Upper lobe of right lung (tissue), 1 donor: ENCODE results near the gene TBX21. TPM values are rescaled to one million over a fixed set of nuclear protein-coding genes. Genes with fewer than 3 reads are reported as not detected.
"Not testable (repeated sequence)": the region's sequence is repeated elsewhere in the genome, so short reads cannot be mapped to it uniquely, and the experiment has no call there.

Source experiments
- ATAC-seq: fragments of 200-7000 bp; cut with Tn5 transposase; one replicate; pipeline ENCODE4 v1.9.1; 2020; ENCODE audit warnings: mild to moderate bottlenecking, moderate library complexity
- DNase-seq: peaks from one replicate; pipeline ENCODE4 v3.0.0-alpha.2; 2020
- H3K27ac ChIP-seq: fragments of 200-600 bp; one replicate; pipeline ENCODE4 v1.8.0; 2022
- H3K27me3 ChIP-seq: fragments of 200-600 bp; one replicate; pipeline ENCODE4 v1.8.0; 2022; ENCODE audit warnings: mild to moderate bottlenecking
- H3K36me3 ChIP-seq: fragments of 200-600 bp; one replicate; pipeline ENCODE4 v1.8.0; 2022
- H3K4me1 ChIP-seq: fragments of 200-600 bp; one replicate; pipeline ENCODE4 v1.8.0; 2022
- H3K4me3 ChIP-seq: fragments of 200-600 bp; one replicate; pipeline ENCODE4 v1.8.0; 2022; ENCODE audit warnings: mild to moderate bottlenecking
- H3K9me3 ChIP-seq: fragments of 200-600 bp; one replicate; pipeline ENCODE4 v1.8.0; 2022
- intact Hi-C: fragments of 100-400 bp; cut with DNase I; formaldehyde crosslinking; loops from one replicate; pipeline ENCODE4 v1.11.0; 2022
- total RNA-seq: library from RNA; stranded (reverse); fragmentation: NEBNext Ultra II Directional; extraction: Animal tissue kit (Norgen Biotek cat#: 25700); gene quantifications from one replicate; pipeline ENCODE4 v1.2.1, GENCODE V29; 2021
- TF ChIP-seq, protein P1 (sequence below): fragments of 200-600 bp; IDR thresholded peaks from one replicate; pipeline ENCODE4 v1.8.0; 2022; ENCODE audit warnings: antibody characterized with exemption
- donor health status: DM: no; HTN: yes; CAD: no; lungs with severe emphysema.

TBX21 gene
- total RNA-seq, 1 donor from 2014 or later = 3.9 TPM

DNA sequence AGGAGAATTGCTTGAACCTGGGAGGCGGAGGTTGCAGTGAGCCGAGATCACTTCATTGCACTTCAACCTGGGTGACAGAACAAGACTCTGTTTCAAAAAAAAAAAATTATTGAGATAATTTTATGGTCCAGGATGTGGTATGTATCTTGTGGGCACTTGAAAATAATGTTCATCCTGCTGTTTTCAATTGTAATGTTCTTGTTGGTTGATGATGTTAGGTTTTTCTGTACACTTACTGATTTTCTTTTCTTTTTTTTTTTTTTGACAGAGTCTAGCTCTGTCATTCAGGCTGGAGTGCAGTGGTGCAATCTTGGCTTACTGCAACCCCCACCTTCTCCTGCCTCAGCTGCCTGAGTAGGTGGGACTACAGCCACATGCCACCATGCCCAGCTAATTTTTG lies 29.7 kb downstream of the TBX21 start:
- Histone ChIP-seq H3K9me3 (no peaks in the 10 kb centered on the region), H3K4me3 (no peak overlapping the region), H3K27ac (no peak overlapping the region), H3K4me1 (no peaks in the 10 kb centered on the region), H3K27me3 (peaks cover 10% of the 10 kb centered on the region), H3K36me3 (no peaks in the 10 kb centered on the region)
- intact Hi-C loops = no loop called here
- ATAC-seq (no peak), DNase-seq (no peak)
- TF ChIP-seq, protein P1, sequence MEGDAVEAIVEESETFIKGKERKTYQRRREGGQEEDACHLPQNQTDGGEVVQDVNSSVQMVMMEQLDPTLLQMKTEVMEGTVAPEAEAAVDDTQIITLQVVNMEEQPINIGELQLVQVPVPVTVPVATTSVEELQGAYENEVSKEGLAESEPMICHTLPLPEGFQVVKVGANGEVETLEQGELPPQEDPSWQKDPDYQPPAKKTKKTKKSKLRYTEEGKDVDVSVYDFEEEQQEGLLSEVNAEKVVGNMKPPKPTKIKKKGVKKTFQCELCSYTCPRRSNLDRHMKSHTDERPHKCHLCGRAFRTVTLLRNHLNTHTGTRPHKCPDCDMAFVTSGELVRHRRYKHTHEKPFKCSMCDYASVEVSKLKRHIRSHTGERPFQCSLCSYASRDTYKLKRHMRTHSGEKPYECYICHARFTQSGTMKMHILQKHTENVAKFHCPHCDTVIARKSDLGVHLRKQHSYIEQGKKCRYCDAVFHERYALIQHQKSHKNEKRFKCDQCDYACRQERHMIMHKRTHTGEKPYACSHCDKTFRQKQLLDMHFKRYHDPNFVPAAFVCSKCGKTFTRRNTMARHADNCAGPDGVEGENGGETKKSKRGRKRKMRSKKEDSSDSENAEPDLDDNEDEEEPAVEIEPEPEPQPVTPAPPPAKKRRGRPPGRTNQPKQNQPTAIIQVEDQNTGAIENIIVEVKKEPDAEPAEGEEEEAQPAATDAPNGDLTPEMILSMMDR = no peak

DNA sequence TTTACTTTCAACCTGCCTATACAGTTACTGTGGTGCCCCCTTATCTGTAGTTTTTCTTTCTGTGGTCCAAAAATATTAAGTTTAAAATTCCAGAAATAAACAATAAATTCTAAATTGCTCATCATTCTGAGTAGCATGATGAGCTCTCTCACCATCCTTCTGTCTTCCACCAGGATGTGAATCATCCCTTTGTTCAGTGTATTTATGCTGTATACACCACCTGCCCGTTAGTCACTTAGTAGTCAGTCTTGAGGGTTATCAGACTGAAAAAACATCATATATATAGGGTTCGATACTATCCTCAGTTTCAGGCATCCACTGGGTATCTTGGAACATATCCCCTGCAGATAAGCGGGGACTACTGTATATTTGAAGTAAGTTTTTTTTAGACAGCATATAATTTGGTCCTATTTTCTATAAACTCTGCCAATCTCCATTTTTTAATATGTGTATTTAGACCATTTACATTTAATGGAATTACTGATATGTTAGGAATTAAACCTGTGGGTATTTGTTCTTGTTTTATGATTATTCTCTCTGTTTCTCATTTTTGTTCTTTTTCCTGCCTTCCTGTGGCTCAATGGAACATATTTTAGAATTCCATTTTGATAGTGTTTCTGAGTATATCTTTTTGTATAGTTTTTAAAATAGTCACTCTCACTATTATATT lies 31.0 kb downstream of the TBX21 start:
- TF ChIP-seq, protein P1 = no peak
- intact Hi-C loops = no loop called here
- Histone ChIP-seq H3K36me3 (no peaks in the 10 kb centered on the region), H3K9me3 (no peaks in the 10 kb centered on the region), H3K4me3 (no peak overlapping the region), H3K27me3 (peaks cover 12% of the 10 kb centered on the region), H3K4me1 (no peaks in the 10 kb centered on the region), H3K27ac (no peak overlapping the region)
- no peak for ATAC-seq
- DNase-seq = no peak

DNA sequence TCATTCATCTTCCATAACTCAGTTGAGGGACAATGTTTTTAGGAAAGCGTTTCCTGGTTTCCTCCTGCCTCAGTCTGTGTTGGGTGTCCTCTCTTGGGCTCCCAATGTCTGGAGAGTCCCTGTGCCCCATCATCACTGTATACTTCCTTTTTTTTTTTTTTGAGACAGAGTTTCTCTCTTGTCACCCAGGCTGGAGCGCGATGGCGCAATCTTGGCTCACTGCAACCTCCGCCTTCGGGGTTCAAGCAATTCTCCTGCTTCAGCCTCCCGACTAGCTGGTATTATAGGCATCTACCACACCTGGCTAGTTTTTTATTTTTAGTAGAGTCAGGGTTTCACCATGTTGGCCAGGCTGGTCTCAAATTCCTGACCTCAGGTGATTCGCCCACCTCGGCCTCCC lies 40.6 kb downstream of the TBX21 start:
- not testable (repeated sequence) for DNase-seq
- ATAC-seq = peak; percentile 31

DNA sequence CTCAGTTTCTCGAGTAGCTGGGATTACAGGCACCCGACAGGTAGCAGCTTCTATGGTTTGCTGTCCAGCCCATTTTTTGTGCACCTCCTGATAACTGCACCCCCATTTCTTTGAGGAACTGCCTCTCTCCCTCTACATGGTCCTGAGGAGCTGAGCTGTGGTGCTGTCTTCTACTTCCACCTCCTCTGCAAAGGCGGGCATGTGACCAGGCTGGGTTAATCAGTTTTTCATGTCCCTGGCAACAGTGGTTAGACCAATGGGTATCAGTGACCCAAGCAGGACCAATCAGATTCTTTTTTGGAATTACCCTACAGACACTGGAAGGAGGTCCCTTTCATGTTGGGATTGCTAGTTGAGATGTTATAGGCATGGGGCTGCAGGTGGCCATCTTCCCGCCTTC lies 41.3 kb downstream of the TBX21 start:
- H3K36me3 ChIP-seq = no peaks in the 10 kb centered on the region
- intact Hi-C loops = no loop called here
- DNase-seq (no peak), ATAC-seq (no peak)
- no peak overlapping the region for H3K27ac ChIP-seq
- no peaks in the 10 kb centered on the region for H3K4me1 ChIP-seq
- H3K4me3 ChIP-seq = no peak overlapping the region
- TF ChIP-seq, protein P1 = no peak
- no peaks in the 10 kb centered on the region for H3K9me3 ChIP-seq
- peaks cover 46% of the 10 kb centered on the region for H3K27me3 ChIP-seq

More for the DNA sequence above, 40.6 kb downstream of the TBX21 start:
- H3K4me3 ChIP-seq, H3K4me1 ChIP-seq, intact Hi-C loops, H3K36me3 ChIP-seq, H3K27ac ChIP-seq, H3K9me3 ChIP-seq: not testable (repeated sequence)
- peaks cover 42% of the 10 kb centered on the region for H3K27me3 ChIP-seq

DNA sequence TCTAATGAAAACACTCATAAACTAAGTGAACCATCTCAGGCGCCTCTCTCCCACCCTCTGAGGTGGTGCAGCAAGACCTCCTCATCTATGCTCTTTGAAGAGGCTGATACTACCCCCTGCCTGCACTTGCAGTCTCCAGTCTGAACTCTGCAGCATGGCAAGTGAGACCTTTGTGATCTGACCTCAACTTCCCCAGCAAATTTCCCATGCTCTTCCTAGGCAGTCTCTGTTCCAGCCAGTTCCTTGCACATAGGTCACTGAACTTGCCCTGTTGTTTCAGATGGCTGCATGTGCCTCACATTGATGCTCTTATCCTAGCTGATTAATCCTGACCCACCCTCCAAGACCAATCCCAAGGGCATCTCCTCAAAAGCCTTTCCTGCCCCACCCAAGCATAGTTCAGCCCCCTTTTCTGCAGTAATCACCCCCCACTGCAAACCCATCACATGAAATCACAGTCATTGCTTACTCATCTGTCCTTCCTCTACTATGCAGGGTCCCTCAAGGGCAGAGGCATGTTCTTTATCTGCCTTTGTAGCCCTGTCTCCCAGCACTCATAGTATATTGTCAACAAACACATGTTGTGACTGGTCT lies 42.0 kb downstream of the TBX21 start:
- H3K4me1 ChIP-seq = no peaks in the 10 kb centered on the region
- H3K27ac ChIP-seq = no peak overlapping the region
- H3K27me3 ChIP-seq = peaks cover 50% of the 10 kb centered on the region
- H3K36me3 ChIP-seq = no peaks in the 10 kb centered on the region
- no peak overlapping the region for H3K4me3 ChIP-seq
- TF ChIP-seq, protein P1 = no peak
- H3K9me3 ChIP-seq = no peaks in the 10 kb centered on the region
- no peak for DNase-seq
- intact Hi-C loops = no loop called here
- ATAC-seq = no peak

DNA sequence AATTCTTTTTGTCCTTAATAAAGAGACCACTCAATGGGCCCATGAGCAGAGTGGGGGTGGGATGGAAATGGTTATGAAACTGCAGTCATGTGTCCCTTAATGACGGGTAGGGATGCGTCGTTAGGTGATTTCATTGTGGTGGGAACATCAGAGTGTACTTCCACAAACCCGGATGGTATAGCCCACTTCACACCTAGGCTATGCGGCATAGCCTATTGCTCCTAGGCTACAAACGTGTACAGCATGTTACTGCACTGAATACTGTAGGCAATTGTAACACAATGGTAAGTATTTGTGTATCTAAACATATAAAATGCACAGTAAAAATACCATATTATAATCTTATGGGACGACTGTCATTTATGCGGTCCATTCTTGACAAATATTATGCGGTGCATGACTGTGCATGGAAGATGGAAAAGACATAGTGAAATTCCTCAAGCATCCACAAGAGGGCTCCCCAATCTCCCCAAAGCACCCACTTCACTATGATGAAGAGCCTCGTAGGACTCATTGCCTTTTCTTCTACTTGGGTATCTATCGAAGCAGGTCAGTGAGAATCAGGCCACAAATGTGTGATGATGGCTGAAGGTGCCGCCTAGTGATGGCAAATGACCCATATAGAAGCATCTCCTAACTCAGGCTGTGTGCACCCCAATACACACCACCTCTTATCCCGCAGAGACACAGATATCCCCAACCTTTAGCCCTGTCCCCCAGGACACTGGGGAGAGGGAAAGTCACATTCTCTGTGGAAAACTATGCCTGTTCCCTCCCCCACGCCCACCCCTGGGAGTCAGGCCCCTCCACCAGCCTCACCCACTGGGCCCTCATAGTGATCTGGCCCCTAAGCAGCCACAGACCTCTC lies 43.5 kb downstream of the TBX21 start:
- H3K4me3 ChIP-seq = no peak overlapping the region
- no peak overlapping the region for H3K27ac ChIP-seq
- intact Hi-C loops = no loop called here
- H3K36me3 ChIP-seq = no peaks in the 10 kb centered on the region
- DNase-seq (no peak), ATAC-seq (peak; percentile 82)
- peaks cover 60% of the 10 kb centered on the region for H3K27me3 ChIP-seq
- TF ChIP-seq, protein P1 = peak; percentile 76
- H3K4me1 ChIP-seq = no peaks in the 10 kb centered on the region
- H3K9me3 ChIP-seq = no peaks in the 10 kb centered on the region
